ENCODE data around the gene GGT1. TPM values are rescaled to one million over a fixed set of nuclear protein-coding genes. Genes with fewer than 3 reads are reported as not detected.
"Not testable (repeated sequence)": the region's sequence is repeated elsewhere in the genome, so short reads cannot be mapped to it uniquely, and the experiment has no call there.

GGT1 gene
- total RNA-seq, 1 donor from 2014 or later, result 2.2 TPM

GRCh38 chr22:24642307-24642706, 39.3 kb downstream of the GGT1 start:
- not testable (repeated sequence) for DNase-seq

- not testable (repeated sequence) for DNase-seq
These were observed 41.4 kb downstream of the GGT1 start for GRCh38 chr22:24644409-24644808.

DNA sequence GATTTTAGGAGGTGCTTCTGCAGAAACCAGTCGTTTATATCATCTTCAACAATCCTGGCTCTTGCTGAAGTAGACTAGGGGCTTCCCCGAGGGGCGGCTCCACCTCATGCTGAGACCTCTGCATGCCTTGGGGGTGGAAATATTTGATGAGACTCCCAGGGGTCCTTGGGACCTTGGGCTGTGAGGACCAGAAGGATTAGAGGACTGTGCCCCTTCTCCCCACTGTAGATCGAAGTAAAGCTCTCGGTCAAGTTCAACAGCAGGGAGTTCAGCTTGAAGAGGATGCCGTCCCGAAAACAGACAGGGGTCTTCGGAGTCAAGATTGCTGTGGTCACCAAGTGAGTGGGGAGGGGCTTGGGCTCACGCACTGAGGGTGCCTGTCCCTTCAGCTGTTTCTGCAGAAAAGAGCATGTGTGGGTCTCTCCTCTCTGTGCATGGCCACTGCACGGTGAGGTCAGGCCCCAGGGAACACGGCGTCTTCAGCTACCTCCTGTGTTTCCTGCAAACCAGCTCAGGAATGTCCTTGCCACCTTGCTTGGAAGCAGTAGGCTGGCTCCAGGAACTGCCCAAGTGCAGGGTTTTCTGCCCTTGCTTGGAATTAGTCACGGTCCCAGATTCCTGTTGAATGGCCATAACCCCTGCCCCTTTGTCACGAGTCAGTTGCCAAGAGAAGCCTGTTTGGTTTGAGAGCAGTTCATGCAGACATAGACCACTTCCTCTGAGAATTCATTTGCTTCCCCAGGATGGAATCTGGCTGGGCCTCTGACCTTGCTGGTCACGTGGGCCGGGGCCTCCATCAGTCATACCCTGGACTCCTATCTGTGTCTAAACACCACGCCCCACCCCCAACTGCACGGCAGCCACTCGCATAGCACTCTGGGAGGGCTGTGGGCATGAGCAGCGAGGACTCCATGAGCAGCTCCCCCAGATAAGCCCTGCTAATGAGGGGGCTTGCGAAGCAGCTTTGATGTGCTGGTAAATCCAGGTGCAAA, 42.7 kb downstream of the GGT1 start:
- not testable (repeated sequence) for DNase-seq

DNA sequence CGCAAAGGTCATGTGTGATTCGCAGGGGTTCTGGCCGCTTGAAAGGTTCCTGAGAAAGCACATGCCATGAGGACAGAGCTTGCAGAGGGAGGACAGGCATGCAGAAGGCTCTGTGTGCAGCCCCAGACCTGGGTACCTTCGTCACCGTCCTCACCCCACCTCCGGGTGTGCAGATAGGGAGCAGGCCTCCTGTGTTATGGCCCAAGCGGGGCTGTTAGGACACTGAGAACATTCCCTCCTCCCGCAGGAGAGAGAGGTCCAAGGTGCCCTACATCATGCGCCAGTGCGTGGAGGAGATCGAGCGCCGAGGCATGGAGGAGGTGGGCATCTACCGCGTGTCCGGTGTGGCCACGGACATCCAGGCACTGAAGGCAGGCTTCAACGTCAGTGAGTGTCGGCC, 43.8 kb downstream of the GGT1 start:
- not testable (repeated sequence) for DNase-seq

GRCh38 chr22:24649371-24649770, 46.4 kb downstream of the GGT1 start:
- not testable (repeated sequence) for DNase-seq

GRCh38 chr22:24650884-24651283, 47.9 kb downstream of the GGT1 start:
- not testable (repeated sequence) for DNase-seq

GRCh38 chr22:24665395-24665794, 62.4 kb downstream of the GGT1 start:
- DNase-seq, result not testable (repeated sequence)

- DNase-seq, result not testable (repeated sequence)
These were observed 64.9 kb downstream of the GGT1 start for GRCh38 chr22:24667904-24668303.

GRCh38 chr22:24672532-24672931, 69.5 kb downstream of the GGT1 start:
- not testable (repeated sequence) for DNase-seq

Other genes starting within 250 kb of the GGT1 start
- gene ADORA2A, start 175.6 kb upstream of the GGT1 start, total RNA-seq, result 8.0 TPM
- gene UPB1, start 107.9 kb upstream of the GGT1 start, total RNA-seq, result not detected
- gene GUCD1, start 48.1 kb upstream of the GGT1 start, total RNA-seq, result 48.7 TPM
- gene SNRPD3, start 47.2 kb upstream of the GGT1 start, total RNA-seq, result 124 TPM
- 5.3 TPM for gene LRRC75B, start 10.1 kb upstream of the GGT1 start, total RNA-seq
- 0.16 TPM for gene PIWIL3, start 171.5 kb downstream of the GGT1 start, total RNA-seq
- 11.4 TPM for gene SGSM1, start 203.0 kb downstream of the GGT1 start, total RNA-seq

All from occipital lobe (tissue), 2 donors.